ENCODE results near the gene PRDM9.

- TF ChIP-seq CTCF (IDR thresholded peaks at IDR 0.05; ENCODE audit: insufficient read depth, low read depth, low read length) (no peak), EZH2 (IDR thresholded peaks at IDR 0.05; ENCODE audit: insufficient read depth, low read length) (no peak)
Measured at GRCh38 chr5:23484096-23484495, 23.3 kb upstream of the PRDM9 start.

Data from astrocyte (in vitro differentiated cells and primary cell).